Stomach smooth muscle (tissue), 2 donors: ENCODE measurements around the gene ACO2.
"Not testable (repeated sequence)": the region's sequence is repeated elsewhere in the genome, so short reads cannot be mapped to it uniquely, and the experiment has no call there.

Source experiments
- H3K27ac ChIP-seq: one replicate; pipeline ENCODE4 v1.7.0; 2013; ENCODE audit warnings: mild to moderate bottlenecking, low read length, inconsistent platforms
- H3K27me3 ChIP-seq, 2 donors: one replicate each; pipeline ENCODE4 v1.7.0; 2013; ENCODE audit warnings: low read length in 2 of 2; ENCODE audit not compliant: insufficient read depth in 2 of 2, control insufficient read depth in 1 of 2
- H3K36me3 ChIP-seq, 2 donors: one replicate each; pipeline ENCODE4 v1.7.0; 2013; ENCODE audit warnings: low read length in 2 of 2; ENCODE audit not compliant: control insufficient read depth in 2 of 2, insufficient read depth in 2 of 2
- H3K4me1 ChIP-seq: one replicate; pipeline ENCODE4 v1.7.0; 2013; ENCODE audit warnings: low read length; ENCODE audit not compliant: control insufficient read depth, insufficient read depth
- H3K4me3 ChIP-seq, 2 donors: one replicate each; pipeline ENCODE4 v1.7.0; 2013; ENCODE audit warnings: low read length in 2 of 2
- H3K9ac ChIP-seq, 2 donors: one replicate each; pipeline ENCODE4 v1.7.0; 2013; ENCODE audit warnings: low read length in 2 of 2, mild to moderate bottlenecking in 1 of 2
- H3K9me3 ChIP-seq, 2 donors: one replicate each; pipeline ENCODE4 v1.7.0; 2013; ENCODE audit warnings: low read length in 2 of 2; ENCODE audit not compliant: control insufficient read depth in 2 of 2
- donor health status: healthy.
- donor health status: Pancreatic carcinoma.

ACO2 gene

GRCh38 chr22:41543854-41544670 lies 75.1 kb downstream of the ACO2 start, which contains the start of gene POLR3H:
POLR3H (minus strand) TSS chr22:41544470; CDS start chr22:41544101, 369 bp downstream.
- peak within 1 kb of the TSS; percentile 84 for H3K27ac ChIP-seq
- H3K27me3 ChIP-seq = no peaks in the 10 kb centered on the region
- H3K4me1 ChIP-seq = peaks cover 20% of the 10 kb centered on the region

GRCh38 chr22:41544671-41545476 lies 76.0 kb downstream of the ACO2 start:
- H3K9ac ChIP-seq = peak overlapping the region; percentile 36 to 43
- H3K4me3 ChIP-seq = peak overlapping the region; percentile 86 to 88
- peaks cover 17% of the 10 kb centered on the region for H3K4me1 ChIP-seq
- H3K27ac ChIP-seq = peak overlapping the region; percentile 84
- peaks cover 0 to 4% of the 10 kb centered on the region in 2 donors for H3K36me3 ChIP-seq
- H3K27me3 ChIP-seq = no peaks in the 10 kb centered on the region
- H3K9me3 ChIP-seq = no peaks in the 10 kb centered on the region

More at GRCh38 chr22:41543854-41544670, 75.1 kb downstream of the ACO2 start, which contains the start of gene POLR3H:
- H3K9me3 ChIP-seq = no peaks in the 10 kb centered on the region
- peak within 1 kb of the TSS; percentile 82 to 84 for H3K9ac ChIP-seq
- peak within 1 kb of the TSS; percentile 86 to 88 for H3K4me3 ChIP-seq
- peaks cover 3 to 12% of the 10 kb centered on the region in 2 donors for H3K36me3 ChIP-seq

DNA sequence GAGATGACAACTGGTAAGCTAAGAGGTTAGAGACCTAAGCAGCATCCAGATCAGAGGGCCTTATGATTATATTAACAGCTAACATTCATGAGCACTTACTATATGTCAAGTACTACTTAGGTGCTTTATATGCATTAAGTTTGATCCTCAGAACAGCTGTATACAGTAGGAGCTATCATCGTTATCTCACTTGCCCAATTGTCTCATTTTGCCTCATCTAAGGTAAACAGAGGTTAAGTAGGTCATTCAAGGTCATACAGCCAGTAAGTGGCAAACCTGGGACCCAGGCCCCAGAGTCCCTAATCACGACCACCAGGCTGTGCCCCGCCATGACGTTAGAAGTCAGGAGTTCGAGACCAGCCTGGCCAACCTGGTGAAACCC lies 79.9 kb downstream of the ACO2 start:
- H3K9ac ChIP-seq = no peak overlapping the region
- no peak overlapping the region for H3K4me3 ChIP-seq
- H3K27me3 ChIP-seq = no peaks in the 10 kb centered on the region
- H3K9me3 ChIP-seq = no peaks in the 10 kb centered on the region
- H3K4me1 ChIP-seq = no peaks in the 10 kb centered on the region
- H3K36me3 ChIP-seq = no peaks in the 10 kb centered on the region
- H3K27ac ChIP-seq = no peak overlapping the region

DNA sequence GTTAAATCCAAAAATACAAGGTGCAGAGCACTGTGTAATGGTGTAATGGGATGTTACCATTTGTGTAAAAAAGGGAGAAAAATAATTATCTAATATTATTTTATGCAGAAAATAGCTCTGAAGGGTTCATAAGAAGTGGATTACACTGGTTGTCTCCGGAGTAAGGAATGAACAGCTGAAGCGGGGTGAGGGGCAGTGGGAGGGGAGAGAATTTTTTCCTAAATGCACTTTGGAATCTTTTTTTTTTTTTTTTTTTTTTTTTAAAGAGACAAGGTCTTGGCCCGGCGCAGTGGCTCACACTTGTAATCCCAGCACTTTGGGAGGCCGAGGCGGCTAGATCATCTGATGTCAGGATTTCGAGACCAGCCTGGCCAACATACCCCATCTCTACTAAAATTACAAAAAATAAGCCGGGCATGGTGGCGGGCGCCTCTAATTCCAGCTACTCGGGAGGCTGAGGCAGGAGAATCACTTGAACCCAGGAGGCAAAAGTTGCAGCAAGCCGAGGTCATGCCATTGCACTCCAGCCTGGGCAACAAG lies 82.1 kb downstream of the ACO2 start:
- Histone ChIP-seq H3K4me3 (no peak overlapping the region), H3K36me3 (no peaks in the 10 kb centered on the region), H3K9me3 (no peaks in the 10 kb centered on the region), H3K27ac (no peak overlapping the region), H3K27me3 (no peaks in the 10 kb centered on the region), H3K9ac (no peak overlapping the region), H3K4me1 (peaks cover 2% of the 10 kb centered on the region)

DNA sequence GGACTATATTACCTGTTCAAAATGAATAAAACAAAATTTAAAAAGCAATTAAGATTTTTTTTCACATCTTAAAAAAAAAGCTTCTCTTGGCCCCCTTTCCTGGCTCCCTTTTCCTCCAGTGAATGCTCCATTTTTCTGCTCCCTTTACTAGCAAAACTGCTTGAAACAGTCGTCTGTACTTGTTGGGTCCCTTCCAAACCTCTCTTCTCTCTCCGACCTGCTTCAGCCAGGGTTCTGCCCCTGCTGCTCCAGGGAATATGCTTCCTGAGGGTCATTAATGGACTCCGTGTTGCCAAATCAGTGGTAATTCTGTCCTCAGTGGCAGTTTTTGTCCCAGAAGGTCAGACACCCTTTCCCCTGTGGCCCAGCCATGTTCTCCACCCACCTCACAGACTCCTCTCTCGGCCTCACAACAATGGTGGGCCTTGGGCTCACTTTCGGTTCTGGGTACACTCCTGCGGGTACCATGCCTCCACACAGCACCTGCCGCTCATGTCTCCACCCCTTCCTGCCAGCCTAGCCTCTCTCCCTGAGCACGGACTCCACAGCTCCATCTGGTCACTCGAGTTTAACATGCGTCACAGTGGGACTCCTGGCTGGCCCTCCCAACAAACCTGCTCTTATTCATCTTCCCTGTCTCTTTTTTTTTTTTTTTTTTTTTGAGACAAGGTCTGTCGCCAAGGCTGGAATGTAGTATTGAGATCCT lies 83.1 kb downstream of the ACO2 start:
- Histone ChIP-seq H3K4me3 (no peak overlapping the region), H3K9ac (no peak overlapping the region), H3K27me3 (no peaks in the 10 kb centered on the region), H3K27ac (no peak overlapping the region), H3K9me3 (no peaks in the 10 kb centered on the region), H3K36me3 (no peaks in the 10 kb centered on the region), H3K4me1 (peaks cover 4% of the 10 kb centered on the region)

GRCh38 chr22:41555325-41555982 lies 86.5 kb downstream of the ACO2 start:
- Histone ChIP-seq H3K4me3 (no peak overlapping the region), H3K27ac (no peak overlapping the region), H3K9me3 (no peaks in the 10 kb centered on the region), H3K4me1 (peaks cover 16% of the 10 kb centered on the region), H3K36me3 (no peaks in the 10 kb centered on the region), H3K27me3 (no peaks in the 10 kb centered on the region), H3K9ac (no peak overlapping the region)

- Histone ChIP-seq H3K4me1 (peaks cover 26% of the 10 kb centered on the region), H3K36me3 (no peaks in the 10 kb centered on the region), H3K9me3 (no peaks in the 10 kb centered on the region), H3K27ac (no peak overlapping the region), H3K4me3 (no peak overlapping the region), H3K27me3 (no peaks in the 10 kb centered on the region), H3K9ac (no peak overlapping the region)
Measured at GRCh38 chr22:41556561-41556960, 87.6 kb downstream of the ACO2 start.

DNA sequence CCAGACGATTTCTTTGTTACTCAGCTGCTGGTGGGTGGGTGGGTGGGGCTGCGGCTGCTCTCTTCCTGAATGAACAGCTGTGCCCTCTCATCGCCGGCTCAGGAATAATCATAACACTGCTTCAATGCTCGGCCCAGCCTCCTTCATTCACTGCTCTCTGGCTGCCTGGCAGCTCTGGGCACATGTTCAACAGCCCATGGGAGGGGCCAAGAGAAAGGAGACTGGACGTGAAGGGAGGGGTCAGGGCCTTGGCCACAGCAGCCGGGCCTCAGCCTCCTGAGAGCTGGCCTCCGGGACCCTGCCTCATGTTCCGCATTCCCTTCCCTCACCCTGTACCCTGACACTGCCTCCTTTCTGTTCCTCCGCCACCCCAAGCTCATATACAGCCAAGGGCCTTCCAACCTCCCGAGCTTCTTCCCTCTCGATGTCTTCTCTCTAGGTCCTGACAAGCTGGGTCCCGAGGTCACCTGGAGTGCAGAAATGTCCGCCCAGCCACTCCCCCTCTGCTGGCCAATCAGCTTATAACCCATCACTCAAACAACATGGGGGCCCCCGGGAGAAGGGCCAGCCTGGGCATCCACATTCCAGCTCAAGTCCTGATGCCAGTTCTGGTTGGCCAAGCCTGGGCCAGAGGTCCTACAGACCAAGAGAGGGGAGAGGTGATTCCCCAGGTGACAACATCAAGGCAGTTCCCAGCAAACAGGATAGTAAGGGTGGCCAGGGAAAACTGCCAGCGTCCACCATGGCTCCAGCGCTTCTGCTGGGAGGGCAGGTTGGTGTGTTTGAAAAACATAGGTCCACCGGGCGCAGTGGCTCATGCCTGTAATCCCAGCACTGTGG lies 88.7 kb downstream of the ACO2 start:
- Histone ChIP-seq H3K36me3 (no peaks in the 10 kb centered on the region), H3K9me3 (no peaks in the 10 kb centered on the region), H3K27me3 (no peaks in the 10 kb centered on the region), H3K9ac (peak overlapping the region; percentile 15 to 42), H3K27ac (no peak overlapping the region), H3K4me1 (peaks cover 31% of the 10 kb centered on the region), H3K4me3 (peak overlapping the region; percentile 14 to 40)

- not testable (repeated sequence) for H3K27ac ChIP-seq, H3K4me3 ChIP-seq, H3K36me3 ChIP-seq, H3K9me3 ChIP-seq, H3K27me3 ChIP-seq, H3K9ac ChIP-seq
- H3K4me1 ChIP-seq = peaks cover 36% of the 10 kb centered on the region
Measured at GRCh38 chr22:41558241-41558630, 89.3 kb downstream of the ACO2 start.
